AG09319 (cell line): ENCODE data around the gene GZMH.

Source experiments
- DNase-seq: peaks from one replicate; pipeline ENCODE4 v3.0.0-alpha.2; 2010; ENCODE audit warnings: low read depth; ENCODE audit errors: extremely low read depth
- TF ChIP-seq, protein P1 (sequence below): IDR thresholded peaks from 2 replicates; pipeline ENCODE4 v1.5.1; 2011; ENCODE audit warnings: low read depth, mild to moderate bottlenecking, inconsistent platforms, low read length, moderate library complexity

The GZMH gene

DNA sequence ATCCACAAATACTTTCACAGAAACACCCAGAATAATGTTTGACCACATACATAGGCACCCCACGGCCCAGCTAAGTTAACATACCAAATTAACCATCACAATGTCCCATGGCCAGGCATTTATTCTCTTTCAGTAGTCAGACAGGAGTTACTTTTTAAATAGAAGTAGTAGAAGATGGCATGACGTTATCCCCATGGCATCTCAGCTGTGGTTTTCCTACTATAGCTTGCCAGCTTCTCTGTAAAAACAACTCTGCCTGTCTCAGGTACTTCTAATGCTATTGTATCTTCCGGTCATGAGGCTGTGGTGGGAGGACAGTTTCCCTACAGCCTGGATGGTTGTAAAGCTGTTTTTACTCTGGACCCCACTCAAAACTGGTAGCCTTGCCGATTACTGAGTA lies 52.7 kb downstream of the GZMH start:
- DNase-seq = no peak
- TF ChIP-seq, protein P1, sequence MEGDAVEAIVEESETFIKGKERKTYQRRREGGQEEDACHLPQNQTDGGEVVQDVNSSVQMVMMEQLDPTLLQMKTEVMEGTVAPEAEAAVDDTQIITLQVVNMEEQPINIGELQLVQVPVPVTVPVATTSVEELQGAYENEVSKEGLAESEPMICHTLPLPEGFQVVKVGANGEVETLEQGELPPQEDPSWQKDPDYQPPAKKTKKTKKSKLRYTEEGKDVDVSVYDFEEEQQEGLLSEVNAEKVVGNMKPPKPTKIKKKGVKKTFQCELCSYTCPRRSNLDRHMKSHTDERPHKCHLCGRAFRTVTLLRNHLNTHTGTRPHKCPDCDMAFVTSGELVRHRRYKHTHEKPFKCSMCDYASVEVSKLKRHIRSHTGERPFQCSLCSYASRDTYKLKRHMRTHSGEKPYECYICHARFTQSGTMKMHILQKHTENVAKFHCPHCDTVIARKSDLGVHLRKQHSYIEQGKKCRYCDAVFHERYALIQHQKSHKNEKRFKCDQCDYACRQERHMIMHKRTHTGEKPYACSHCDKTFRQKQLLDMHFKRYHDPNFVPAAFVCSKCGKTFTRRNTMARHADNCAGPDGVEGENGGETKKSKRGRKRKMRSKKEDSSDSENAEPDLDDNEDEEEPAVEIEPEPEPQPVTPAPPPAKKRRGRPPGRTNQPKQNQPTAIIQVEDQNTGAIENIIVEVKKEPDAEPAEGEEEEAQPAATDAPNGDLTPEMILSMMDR = no peak
